Measurements from ENCODE around the gene TMEM223.

DNA sequence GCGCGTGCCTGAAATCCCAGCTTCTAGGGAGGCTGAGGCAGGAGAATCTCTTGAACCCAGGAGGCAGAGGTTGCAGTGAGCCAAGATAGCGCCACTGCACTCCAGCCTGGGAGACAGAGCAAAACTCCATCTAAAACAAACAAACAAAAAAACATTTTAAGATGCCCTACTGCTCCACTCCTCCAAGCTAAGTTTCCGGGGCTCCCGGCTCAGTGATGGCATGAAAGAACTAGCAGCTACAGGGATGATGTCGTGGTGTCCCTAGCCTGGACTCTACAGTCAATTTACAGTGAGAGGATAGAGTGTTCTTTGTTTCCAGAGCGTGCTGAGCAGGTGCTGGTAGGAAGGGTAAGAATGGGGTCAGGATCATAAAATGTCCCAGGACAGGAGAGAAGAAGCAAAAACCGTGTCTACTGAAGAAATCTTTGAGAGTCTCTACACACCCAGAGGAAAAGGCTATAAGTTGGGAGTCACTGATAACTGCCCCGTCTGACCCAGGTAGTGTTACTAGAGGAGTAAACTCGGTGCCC, 36.7 kb downstream of the TMEM223 start:
- TF ChIP-seq, protein P1, sequence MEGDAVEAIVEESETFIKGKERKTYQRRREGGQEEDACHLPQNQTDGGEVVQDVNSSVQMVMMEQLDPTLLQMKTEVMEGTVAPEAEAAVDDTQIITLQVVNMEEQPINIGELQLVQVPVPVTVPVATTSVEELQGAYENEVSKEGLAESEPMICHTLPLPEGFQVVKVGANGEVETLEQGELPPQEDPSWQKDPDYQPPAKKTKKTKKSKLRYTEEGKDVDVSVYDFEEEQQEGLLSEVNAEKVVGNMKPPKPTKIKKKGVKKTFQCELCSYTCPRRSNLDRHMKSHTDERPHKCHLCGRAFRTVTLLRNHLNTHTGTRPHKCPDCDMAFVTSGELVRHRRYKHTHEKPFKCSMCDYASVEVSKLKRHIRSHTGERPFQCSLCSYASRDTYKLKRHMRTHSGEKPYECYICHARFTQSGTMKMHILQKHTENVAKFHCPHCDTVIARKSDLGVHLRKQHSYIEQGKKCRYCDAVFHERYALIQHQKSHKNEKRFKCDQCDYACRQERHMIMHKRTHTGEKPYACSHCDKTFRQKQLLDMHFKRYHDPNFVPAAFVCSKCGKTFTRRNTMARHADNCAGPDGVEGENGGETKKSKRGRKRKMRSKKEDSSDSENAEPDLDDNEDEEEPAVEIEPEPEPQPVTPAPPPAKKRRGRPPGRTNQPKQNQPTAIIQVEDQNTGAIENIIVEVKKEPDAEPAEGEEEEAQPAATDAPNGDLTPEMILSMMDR (conservative IDR thresholded peaks at IDR 0.05): no peak
- no peak for TF ChIP-seq EZH2 (IDR thresholded peaks at IDR 0.05; ENCODE audit: low read depth)
